GM19025 (cell line): Measurements from ENCODE around the gene FSIP1.

Experiments used
- ATAC-seq: cut with Tn5 transposase; IDR thresholded peaks from one replicate; pipeline ENCODE4 v1.9.1; 2021; ENCODE audit warnings: mild to moderate bottlenecking, low read depth, moderate library complexity; ENCODE audit not compliant: unreplicated experiment

FSIP1 gene

GRCh38 chr15:39690881-39691634 is 91.6 kb downstream of the FSIP1 start:
- no peak for ATAC-seq

GRCh38 chr15:39687965-39688364 is 94.7 kb downstream of the FSIP1 start:
- no peak for ATAC-seq

- ATAC-seq = no peak
Measured at GRCh38 chr15:39685999-39686613, 96.5 kb downstream of the FSIP1 start.

DNA sequence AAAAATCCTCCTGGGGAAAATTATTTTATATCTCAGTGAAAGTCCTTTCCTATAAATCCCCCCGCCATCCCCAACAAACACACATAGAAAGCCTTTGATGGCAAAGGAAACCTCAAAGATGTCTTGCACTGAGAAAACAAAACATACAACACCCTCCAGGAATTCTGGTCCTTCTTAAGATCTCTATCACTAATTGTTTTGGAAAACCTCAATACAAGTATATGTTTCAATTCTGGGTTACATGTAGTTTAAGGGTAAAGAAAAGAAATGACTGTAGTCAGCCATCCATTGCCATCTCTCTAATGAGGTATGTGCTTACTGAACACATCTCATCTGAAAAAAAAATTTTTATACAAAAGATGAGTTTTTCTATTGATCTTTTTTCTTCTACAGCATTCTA is 97.3 kb downstream of the FSIP1 start:
- ATAC-seq = no peak

GRCh38 chr15:39684233-39684632 is 98.4 kb downstream of the FSIP1 start:
- ATAC-seq = no peak

DNA sequence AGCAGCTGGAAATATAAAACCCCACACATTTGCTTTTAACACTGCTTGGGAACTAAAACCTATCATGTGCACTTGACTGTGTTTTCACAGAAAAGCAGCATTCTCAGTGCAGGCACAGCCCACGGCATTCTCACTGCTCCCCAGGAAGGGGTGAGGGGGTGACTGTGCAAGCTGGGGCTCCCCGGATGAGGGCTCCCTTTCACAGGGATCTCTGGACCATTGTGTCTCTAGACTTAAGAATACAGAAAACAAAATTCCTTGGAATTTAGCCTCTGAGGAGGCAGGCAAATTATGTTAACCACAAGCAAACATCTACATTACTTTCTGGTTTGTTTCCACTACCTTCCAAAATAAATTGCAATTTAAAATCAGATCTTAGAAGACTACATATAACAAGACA is 100.3 kb downstream of the FSIP1 start:
- ATAC-seq = no peak

DNA sequence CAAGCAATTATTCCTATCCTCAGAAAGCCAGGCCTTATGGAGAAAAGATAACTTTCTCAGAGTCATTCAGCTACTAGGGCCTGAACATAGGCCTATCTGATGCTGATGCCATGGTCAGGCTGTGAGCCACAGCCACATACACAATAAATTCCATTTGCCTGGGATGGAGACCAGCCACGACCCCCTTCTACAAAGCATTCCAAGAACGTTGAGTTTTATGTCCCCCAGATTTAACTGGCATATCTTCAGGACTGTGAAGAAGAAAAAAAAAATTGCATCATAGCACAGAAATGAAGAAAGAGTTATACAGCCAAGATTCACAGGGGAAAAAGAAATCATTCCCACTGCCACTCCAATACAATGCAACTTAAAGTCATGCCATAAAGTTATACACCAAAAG is 101.8 kb downstream of the FSIP1 start:
- no peak for ATAC-seq

- ATAC-seq = no peak
Measured at GRCh38 chr15:39672666-39673065, 110.0 kb downstream of the FSIP1 start.

DNA sequence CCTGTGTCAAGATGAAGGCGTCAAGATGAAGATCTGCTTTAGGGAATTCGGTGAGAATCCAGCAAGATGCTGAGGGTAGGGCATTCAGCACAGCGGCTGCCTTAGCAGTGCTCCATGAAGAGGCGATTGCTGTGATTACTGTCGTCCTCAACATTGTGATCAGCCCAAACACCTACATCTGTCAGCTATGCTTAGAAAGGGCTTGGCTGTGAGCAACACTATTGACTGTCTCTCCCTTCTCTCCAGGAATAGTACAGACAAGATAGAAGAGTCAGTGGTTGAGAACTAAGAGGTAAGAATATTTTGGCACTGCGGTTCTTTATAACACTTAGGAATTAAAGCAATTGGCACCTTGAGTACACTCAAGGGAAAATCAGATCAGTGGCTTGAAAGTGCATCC is 110.5 kb downstream of the FSIP1 start:
- no peak for ATAC-seq

GRCh38 chr15:39670687-39671086 is 112.0 kb downstream of the FSIP1 start:
- ATAC-seq = no peak

DNA sequence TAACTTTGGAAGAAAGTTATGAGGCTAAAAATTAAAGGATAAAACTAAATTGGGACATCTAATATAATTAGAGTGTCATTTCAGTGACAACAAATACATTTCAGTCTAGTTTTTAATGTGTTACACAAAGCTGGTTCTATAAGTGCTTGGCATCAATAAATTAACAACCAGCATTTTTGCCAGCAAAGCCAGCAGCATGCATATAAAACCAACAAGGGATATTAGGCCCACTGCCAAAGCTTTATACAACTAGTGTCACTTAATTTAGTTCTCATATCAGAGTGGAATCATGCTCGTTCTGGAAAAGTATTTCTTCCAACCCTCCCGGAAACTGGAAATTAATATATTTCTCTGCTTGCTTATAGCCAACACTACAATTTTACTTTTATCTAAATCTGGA is 113.0 kb downstream of the FSIP1 start:
- no peak for ATAC-seq

- no peak for ATAC-seq
Measured at GRCh38 chr15:39669241-39669640, 113.4 kb downstream of the FSIP1 start.

DNA sequence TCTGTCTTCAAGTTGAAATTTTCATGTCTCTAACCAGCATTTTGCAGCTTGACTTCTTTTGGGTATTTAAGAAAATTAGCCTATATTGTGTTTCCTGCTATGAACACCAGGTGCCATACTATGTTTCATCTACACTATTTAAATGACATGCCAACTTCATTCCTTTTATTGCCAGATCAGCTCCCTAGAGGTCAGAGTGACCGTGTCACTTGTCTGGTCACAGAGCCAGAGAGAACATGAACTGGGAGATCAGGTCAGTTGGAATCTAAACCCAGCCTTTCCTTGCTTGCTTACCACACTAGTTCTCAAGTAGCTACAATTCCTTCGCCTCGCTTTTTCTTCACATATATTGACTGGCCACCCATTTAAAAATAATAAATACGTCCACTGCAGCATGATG is 114.2 kb downstream of the FSIP1 start:
- no peak for ATAC-seq

- no peak for ATAC-seq
Measured at GRCh38 chr15:39667382-39668127, 115.1 kb downstream of the FSIP1 start.

DNA sequence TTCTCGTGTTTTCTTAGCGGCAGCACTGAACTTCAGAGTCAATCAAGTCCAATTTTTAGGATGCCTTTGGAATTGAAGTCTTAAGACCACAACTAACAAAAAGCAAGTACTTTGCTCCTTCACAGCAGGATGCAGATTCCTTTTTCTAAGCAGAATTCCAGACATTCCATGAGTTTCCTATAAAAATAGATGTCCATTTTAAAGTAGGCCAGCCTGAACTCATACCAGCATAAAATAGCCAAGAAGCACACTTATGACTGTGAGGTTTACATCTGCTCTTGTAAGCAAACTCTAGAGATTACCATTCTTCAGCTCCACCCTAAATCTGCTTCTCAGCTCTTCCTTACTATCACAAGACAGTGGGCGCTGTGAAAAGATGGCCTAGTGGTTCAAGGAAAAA is 116.0 kb downstream of the FSIP1 start:
- no peak for ATAC-seq

- no peak for ATAC-seq
Measured at GRCh38 chr15:39665629-39666250, 116.9 kb downstream of the FSIP1 start.

DNA sequence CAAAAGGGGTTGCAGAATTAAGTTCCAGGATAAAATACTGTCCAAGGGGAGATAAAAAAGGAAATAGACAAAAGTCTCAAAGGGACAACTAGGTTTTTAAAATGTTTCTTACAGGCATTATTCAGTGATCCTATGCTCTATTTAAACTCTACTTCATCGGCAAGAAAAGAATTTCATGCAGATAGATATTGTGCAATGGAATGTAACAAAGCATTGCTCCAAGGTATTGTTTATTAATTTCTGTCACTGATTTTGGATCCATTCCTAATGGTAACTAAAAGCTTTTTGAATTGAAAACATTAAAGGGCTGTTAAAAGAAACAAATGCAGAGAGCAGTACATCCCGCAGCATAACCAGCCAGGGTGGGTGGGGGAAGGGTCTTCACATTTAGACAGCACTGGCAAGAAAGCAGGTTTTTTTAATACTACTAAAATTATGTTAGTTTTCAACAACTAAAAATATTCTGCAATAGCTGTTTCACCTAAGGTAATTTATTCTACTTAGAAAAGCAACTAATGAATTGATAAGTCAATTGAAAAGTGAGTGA is 118.9 kb downstream of the FSIP1 start:
- ATAC-seq = no peak

- no peak for ATAC-seq
Measured at GRCh38 chr15:39661776-39662175, 120.9 kb downstream of the FSIP1 start.

DNA sequence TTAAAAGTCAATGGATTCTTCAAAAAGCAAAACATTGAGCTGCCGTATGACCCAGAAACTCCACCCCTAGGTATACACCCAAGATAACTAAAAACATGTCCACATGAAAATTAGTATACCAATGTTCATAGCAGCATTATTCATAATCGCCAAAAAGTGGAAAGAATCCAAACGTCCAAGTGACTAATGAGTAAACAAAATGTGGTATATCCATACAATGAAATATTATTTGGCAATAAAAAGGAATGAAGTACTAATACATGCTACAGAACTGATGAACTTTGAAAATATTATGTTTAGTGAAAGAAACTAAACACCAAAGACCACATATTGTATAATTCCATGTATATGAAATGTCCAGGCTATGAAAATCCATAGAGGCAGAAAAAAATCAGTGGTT is 123.9 kb downstream of the FSIP1 start:
- no peak for ATAC-seq

- no peak for ATAC-seq
Measured at GRCh38 chr15:39657668-39658067, 125.0 kb downstream of the FSIP1 start.

DNA sequence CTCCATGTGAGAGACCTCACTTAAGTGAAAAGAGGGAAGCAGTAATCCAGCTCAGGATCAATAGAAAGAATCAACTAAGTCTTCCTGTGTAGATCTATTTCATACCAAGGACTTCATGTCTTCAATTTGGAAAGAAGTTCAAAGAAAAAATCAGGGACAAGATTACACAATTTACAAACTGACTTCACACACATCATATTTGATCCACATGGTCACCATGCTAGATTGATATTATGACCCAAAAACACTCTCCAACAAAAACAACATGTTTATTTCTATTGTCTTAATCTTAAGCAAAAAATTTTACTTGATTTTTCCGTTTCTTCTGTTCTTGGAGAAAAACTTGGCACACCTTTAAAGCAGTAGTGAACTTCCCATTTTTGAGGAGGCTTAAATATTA is 125.5 kb downstream of the FSIP1 start:
- no peak for ATAC-seq
